K562 (cell line): ENCODE measurements around the gene PPIP5K2. TPM values are rescaled to one million over a fixed set of nuclear protein-coding genes. Genes with fewer than 3 reads are reported as not detected.

ENCODE experiments used
- ETV5 ChIP-seq: sonication (generic); formaldehyde crosslinking; IDR thresholded peaks from 2 replicates; pipeline ENCODE4 v1.4.0; 2020; ENCODE audit warnings: low read depth, mild to moderate bottlenecking, missing genetic modification reagents
- GATA2 ChIP-seq: sonication (generic); formaldehyde crosslinking; IDR thresholded peaks from 2 replicates; pipeline ENCODE4 v1.4.0; 2020; ENCODE audit warnings: mild to moderate bottlenecking, missing genetic modification reagents
- MGA ChIP-seq: fragments of 450-650 bp; IDR thresholded peaks from 2 replicates; pipeline ENCODE4 v1.6.1; 2016; ENCODE audit warnings: mild to moderate bottlenecking, moderate library complexity
- REST ChIP-seq, 2 experiments: fragments of 450-650 bp; formaldehyde crosslinking in 1 of 2; IDR thresholded peaks; 2 replicates each; pipeline versions ENCODE4 v1.4.0 to v1.6.1; 2014 to 2020; ENCODE audit warnings: mild to moderate bottlenecking in 2 of 2, borderline replicate concordance in 1 of 2, low read depth in 1 of 2
- polyA plus RNA-seq, 8 experiments: library from polyadenylated mRNA; depleted of rRNA in 4 of 8; stranded (reverse) in 5 of 8; unstranded in 3 of 8; fragments of >200 nt; fragmentation: Nextera tagmentation in 2 of 8; fragmentation: Illumina TruSeq in 1 of 8; extraction: Ambion mirVana in 2 of 8; extraction: Trizol in 1 of 8; gene quantifications; 2 replicates each; pipeline versions ENCODE4 v1.2.1 to v1.2.3, GENCODE V29; 2011 to 2014; ENCODE audit warnings: inconsistent platforms in 1 of 8, missing spikeins in 1 of 8
- total RNA-seq, 7 experiments: library from RNA; depleted of rRNA in 6 of 7; stranded (reverse); fragments of >200 nt in 6 of 7; fragmentation: Illumina TruSeq in 2 of 7; extraction: Trizol in 2 of 7; gene quantifications; 2 replicates each; pipeline versions ENCODE4 v1.2.1 to v1.2.3, GENCODE V29; 2011 to 2021; ENCODE audit warnings: low replicate concordance in 1 of 7
- TF ChIP-seq, protein P1 (sequence below): fragments of 450-650 bp; IDR thresholded peaks from 2 replicates; pipeline ENCODE4 v1.6.1; 2017; ENCODE audit warnings: antibody characterized with exemption

PPIP5K2 gene
- total and polyA plus RNA-seq, 9 of the 15 experiments (the other 6 are each of a cell fraction or from before 2014, with no cell fraction given), result 39.4 to 150 (median 99.1) TPM

DNA sequence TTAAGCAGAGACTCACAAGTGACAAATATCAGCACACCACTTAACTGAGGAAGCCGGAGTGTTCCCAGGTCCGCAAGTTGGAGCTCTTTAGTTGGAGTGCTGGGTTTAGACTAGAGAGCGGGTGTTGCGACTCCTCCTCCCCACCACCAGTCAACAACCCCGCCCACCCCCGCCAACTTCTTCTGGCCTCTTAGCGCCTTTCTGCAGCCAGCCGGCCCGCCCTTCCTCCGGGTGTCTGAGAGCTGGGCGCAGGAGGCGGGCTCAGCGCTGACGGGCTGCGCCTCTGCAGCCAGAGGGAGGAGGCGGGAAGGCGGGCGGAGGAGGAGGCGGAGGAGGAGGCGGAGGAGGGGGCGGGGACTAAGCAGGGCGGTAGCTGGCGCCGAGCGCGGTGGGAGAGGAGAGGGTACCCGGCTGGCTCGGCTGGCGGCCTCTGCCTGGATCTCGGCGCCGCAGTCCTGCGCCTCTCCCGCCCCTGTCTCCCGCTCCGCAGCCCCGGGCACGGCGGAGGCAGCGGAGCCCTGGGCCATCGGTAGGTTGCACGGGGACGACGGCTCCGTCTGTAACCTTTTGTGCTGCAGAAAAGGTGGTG is 138.4 kb downstream of the PPIP5K2 start, which contains the start of gene MACIR (continued):
- TF ChIP-seq REST (IDR thresholded peaks at IDR 0.05; ENCODE audit: borderline replicate concordance) (no peak), REST (CRISPR knock-in tag; IDR thresholded peaks at IDR 0.05; ENCODE audit: low read depth) (no peak), MGA (no peak), GATA2 (CRISPR knock-in tag) (no peak), ETV5 (CRISPR knock-in tag) (no peak)
- TF ChIP-seq, protein P1, sequence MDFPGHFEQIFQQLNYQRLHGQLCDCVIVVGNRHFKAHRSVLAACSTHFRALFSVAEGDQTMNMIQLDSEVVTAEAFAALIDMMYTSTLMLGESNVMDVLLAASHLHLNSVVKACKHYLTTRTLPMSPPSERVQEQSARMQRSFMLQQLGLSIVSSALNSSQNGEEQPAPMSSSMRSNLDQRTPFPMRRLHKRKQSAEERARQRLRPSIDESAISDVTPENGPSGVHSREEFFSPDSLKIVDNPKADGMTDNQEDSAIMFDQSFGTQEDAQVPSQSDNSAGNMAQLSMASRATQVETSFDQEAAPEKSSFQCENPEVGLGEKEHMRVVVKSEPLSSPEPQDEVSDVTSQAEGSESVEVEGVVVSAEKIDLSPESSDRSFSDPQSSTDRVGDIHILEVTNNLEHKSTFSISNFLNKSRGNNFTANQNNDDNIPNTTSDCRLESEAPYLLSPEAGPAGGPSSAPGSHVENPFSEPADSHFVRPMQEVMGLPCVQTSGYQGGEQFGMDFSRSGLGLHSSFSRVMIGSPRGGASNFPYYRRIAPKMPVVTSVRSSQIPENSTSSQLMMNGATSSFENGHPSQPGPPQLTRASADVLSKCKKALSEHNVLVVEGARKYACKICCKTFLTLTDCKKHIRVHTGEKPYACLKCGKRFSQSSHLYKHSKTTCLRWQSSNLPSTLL, result no peak
